Measurements from ENCODE around the gene ZBTB7B. TPM values are rescaled to one million over a fixed set of nuclear protein-coding genes. Genes with fewer than 3 reads are reported as not detected.

The ZBTB7B gene
- total and polyA plus RNA-seq, 9 of the 15 experiments (the other 6 are each of a cell fraction or from before 2014, with no cell fraction given), result 0.04 to 46.5 (median 15.2) TPM

GRCh38 chr1:155016231-155016831 is 13.7 kb downstream of the ZBTB7B start:
- BruUV-seq (replicated peaks), result no TSS peak
- no peak for ATAC-seq
- Histone ChIP-seq H3K27ac (ENCODE audit: extremely low read depth, low read depth, low read length) (peak overlapping the region; percentile 81), H3K36me3 (ENCODE audit: control insufficient read depth, insufficient read depth, low read length) (peaks cover 54% of the 10 kb centered on the region; the same call in 2 of the 3 replicates), H3K9me1 (ENCODE audit: control insufficient read depth, insufficient read depth, low read length) (no peaks in the 10 kb centered on the region), H2AFZ (ENCODE audit: low read depth, low read length) (no peak overlapping the region), H3K4me1 (replicated peaks in 1 of 2; ENCODE audit: control insufficient read depth in 2 of 2, insufficient read depth in 2 of 2, low read length in 2 of 2) (peaks cover 38 to 67% of the 10 kb centered on the region in 2 experiments), H4K20me1 (replicated peaks; ENCODE audit: control insufficient read depth, insufficient read depth, low read length) (no peaks in the 10 kb centered on the region), H3K4me3 (no peak overlapping the region), H3K9ac (ENCODE audit: insufficient read depth in 1 of 2, low read depth in 2 of 2, low read length in 2 of 2) (peak overlapping the region; percentile 61 to 87), H3K4me2 (ENCODE audit: insufficient read depth, low read length) (peak overlapping the region; percentile 53; the same call in 1 of the 2 replicates), H3K79me2 (ENCODE audit: control insufficient read depth, insufficient read depth, low read length) (peaks cover 24% of the 10 kb centered on the region), H3K27me3 (ENCODE audit: control insufficient read depth in 2 of 2, insufficient read depth in 2 of 2, low read length in 2 of 2) (no peaks in the 10 kb centered on the region), H3K9me3 (replicated peaks; ENCODE audit: control insufficient read depth, insufficient read depth, low read depth, low read length) (no peaks in the 10 kb centered on the region)
- ChIA-PET CTCF (ENCODE audit: low intra/inter-chr PET ratio) (interaction anchor here (0.6 to 2.8 kb wide), 5 partner anchors 16 to 381 kb away, joined by 4 to 28 read pairs (median 11); partner anchors contain the start of genes CKS1B, PBXIP1 and PYGO2), POLR2A (interaction anchor here (0.6 to 2.4 kb wide), 12 partner anchors 8 to 173 kb away, joined by 3 to 15 read pairs (median 5); partner anchors contain the start of genes PBXIP1, PYGO2 and SHC1)
- WGBS (ENCODE audit: insufficient coverage, low coverage, missing lambda C conversion rate), result 93% methylated on average over 24 of the region's 26 CpGs
- in situ Hi-C loops (cut with MboI) (no loop called here), intact Hi-C loops (cut with micrococcal nuclease) (loop anchor here (2.0 kb wide), 1 partner anchor 56 kb away; the partner anchor contains the start of gene PYGO2)
- no peak for DNase-seq (ENCODE audit: extremely low read depth in 1 of 4, low spot score in 3 of 4)
- peak; percentile 62; the same call in 1 of the 2 replicates for TF ChIP-seq RBFOX2 (IDR thresholded peaks at IDR 0.05; ENCODE audit: low read depth, low read length)
- TF ChIP-seq, protein P1, sequence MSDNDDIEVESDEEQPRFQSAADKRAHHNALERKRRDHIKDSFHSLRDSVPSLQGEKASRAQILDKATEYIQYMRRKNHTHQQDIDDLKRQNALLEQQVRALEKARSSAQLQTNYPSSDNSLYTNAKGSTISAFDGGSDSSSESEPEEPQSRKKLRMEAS (CRISPR knock-in tag; IDR thresholded peaks at IDR 0.05), result peak; percentile 21; the same call in 1 of the 2 replicates
- TF ChIP-seq FOXA3 (CRISPR knock-in tag; conservative IDR thresholded peaks at IDR 0.05 in 1 of 2, IDR thresholded peaks at IDR 0.05 in 1 of 2), result no peak
- TF ChIP-seq, protein P2, sequence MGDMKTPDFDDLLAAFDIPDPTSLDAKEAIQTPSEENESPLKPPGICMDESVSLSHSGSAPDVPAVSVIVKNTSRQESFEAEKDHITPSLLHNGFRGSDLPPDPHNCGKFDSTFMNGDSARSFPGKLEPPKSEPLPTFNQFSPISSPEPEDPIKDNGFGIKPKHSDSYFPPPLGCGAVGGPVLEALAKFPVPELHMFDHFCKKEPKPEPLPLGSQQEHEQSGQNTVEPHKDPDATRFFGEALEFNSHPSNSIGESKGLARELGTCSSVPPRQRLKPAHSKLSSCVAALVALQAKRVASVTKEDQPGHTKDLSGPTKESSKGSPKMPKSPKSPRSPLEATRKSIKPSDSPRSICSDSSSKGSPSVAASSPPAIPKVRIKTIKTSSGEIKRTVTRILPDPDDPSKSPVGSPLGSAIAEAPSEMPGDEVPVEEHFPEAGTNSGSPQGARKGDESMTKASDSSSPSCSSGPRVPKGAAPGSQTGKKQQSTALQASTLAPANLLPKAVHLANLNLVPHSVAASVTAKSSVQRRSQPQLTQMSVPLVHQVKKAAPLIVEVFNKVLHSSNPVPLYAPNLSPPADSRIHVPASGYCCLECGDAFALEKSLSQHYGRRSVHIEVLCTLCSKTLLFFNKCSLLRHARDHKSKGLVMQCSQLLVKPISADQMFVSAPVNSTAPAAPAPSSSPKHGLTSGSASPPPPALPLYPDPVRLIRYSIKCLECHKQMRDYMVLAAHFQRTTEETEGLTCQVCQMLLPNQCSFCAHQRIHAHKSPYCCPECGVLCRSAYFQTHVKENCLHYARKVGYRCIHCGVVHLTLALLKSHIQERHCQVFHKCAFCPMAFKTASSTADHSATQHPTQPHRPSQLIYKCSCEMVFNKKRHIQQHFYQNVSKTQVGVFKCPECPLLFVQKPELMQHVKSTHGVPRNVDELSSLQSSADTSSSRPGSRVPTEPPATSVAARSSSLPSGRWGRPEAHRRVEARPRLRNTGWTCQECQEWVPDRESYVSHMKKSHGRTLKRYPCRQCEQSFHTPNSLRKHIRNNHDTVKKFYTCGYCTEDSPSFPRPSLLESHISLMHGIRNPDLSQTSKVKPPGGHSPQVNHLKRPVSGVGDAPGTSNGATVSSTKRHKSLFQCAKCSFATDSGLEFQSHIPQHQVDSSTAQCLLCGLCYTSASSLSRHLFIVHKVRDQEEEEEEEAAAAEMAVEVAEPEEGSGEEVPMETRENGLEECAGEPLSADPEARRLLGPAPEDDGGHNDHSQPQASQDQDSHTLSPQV (IDR thresholded peaks at IDR 0.05), result peak; percentile 24; the same call in 1 of the 2 replicates
- no peak for TF ChIP-seq FOXP4 (CRISPR knock-in tag; IDR thresholded peaks at IDR 0.05; ENCODE audit: borderline replicate concordance)
- TF ChIP-seq SRSF1 (IDR thresholded peaks at IDR 0.05; ENCODE audit: low read depth, low read length), result no peak
- peak; percentile 67; the same call in 1 of the 2 replicates for TF ChIP-seq POLR2G (IDR thresholded peaks at IDR 0.05; ENCODE audit: low read depth, low read length)
- TF ChIP-seq PCBP2 (IDR thresholded peaks at IDR 0.05; ENCODE audit: low read depth, low read length, poor library complexity, severe bottlenecking), result no peak
- peak; percentile 87 for TF ChIP-seq RBM22 (IDR thresholded peaks at IDR 0.05; ENCODE audit: low read depth, low read length, poor library complexity, severe bottlenecking)
- TF ChIP-seq PPARD (CRISPR knock-in tag; IDR thresholded peaks at IDR 0.05), result no peak
- TF ChIP-seq ZNF766 (CRISPR knock-in tag; conservative IDR thresholded peaks at IDR 0.05), result no peak
- no peak for FAIRE-seq

All from K562 (cell line).